Measurements from ENCODE around the gene TBC1D5. TPM values are rescaled to one million over a fixed set of nuclear protein-coding genes. Genes with fewer than 3 reads are reported as not detected.
A peak's percentile ranks its signal among the peaks of the same experiment; 100 is the strongest.
"Not testable (repeated sequence)": the region's sequence is repeated elsewhere in the genome, so short reads cannot be mapped to it uniquely, and the experiment has no call there.

The TBC1D5 gene
- total and polyA plus RNA-seq, 12 donors = 6.4 to 108 (median 70.7) TPM

DNA sequence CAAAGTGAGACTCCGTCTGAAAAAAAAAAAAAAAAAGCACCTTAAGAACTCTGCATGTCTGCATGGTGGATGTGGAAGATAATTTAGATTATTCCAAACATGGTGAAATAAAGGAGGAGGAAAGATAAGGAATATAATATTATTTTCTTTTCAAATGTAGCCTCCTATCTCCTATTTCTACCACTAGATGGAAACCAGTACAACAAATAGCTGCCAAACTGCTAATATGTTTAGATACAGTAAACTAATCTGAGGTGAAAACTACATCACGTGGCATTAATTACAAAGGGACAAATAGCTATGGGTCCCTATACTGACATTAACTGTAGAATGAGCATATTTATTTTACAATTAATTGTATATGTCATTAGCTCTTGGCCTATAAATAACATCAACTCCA lies 197.8 kb downstream of the TBC1D5 start:
- Histone ChIP-seq H3K9me3 (replicated peaks in 1 of 3) (no peaks in the 10 kb centered on the region), H3K27me3 (no peaks in the 10 kb centered on the region), H3K4me3 (no peak overlapping the region), H3K27ac (no peak overlapping the region), H3K36me3 (replicated peaks in 1 of 2) (no peaks in the 10 kb centered on the region), H3K4me1 (replicated peaks in 1 of 2) (no peaks in the 10 kb centered on the region)
- TF ChIP-seq POLR2A (IDR thresholded peaks at IDR 0.05) = no peak
- TF ChIP-seq, protein P1, sequence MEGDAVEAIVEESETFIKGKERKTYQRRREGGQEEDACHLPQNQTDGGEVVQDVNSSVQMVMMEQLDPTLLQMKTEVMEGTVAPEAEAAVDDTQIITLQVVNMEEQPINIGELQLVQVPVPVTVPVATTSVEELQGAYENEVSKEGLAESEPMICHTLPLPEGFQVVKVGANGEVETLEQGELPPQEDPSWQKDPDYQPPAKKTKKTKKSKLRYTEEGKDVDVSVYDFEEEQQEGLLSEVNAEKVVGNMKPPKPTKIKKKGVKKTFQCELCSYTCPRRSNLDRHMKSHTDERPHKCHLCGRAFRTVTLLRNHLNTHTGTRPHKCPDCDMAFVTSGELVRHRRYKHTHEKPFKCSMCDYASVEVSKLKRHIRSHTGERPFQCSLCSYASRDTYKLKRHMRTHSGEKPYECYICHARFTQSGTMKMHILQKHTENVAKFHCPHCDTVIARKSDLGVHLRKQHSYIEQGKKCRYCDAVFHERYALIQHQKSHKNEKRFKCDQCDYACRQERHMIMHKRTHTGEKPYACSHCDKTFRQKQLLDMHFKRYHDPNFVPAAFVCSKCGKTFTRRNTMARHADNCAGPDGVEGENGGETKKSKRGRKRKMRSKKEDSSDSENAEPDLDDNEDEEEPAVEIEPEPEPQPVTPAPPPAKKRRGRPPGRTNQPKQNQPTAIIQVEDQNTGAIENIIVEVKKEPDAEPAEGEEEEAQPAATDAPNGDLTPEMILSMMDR (IDR thresholded peaks at IDR 0.05) = peak in 4 of 6 experiments; percentile 6 to 34 (median 30)
- WGBS, 4 donors = 89 to 99% (median 92%) methylated on average over 2 of the region's 2 CpGs
- intact Hi-C loops (cut with DNase I) = no loop called here
- no peak for DNase-seq

- Histone ChIP-seq H3K27ac (no peak overlapping the region), H3K36me3 (replicated peaks in 1 of 2) (no peaks in the 10 kb centered on the region), H3K27me3 (no peaks in the 10 kb centered on the region), H3K9me3 (replicated peaks in 1 of 3) (no peaks in the 10 kb centered on the region), H3K4me3 (no peak overlapping the region), H3K4me1 (replicated peaks in 1 of 2) (no peaks in the 10 kb centered on the region)
- DNase-seq = no peak
- intact Hi-C loops (cut with DNase I) = no loop called here
- WGBS, 4 donors = 86 to 100% (median 96%) methylated on average over 1 of the region's 1 CpG
- TF ChIP-seq, protein P1 (IDR thresholded peaks at IDR 0.05) = no peak
- no peak for TF ChIP-seq POLR2A (IDR thresholded peaks at IDR 0.05)
These were observed 199.8 kb downstream of the TBC1D5 start for GRCh38 chr3:17542591-17542990.

- peaks cover 0 to 11% of the 10 kb centered on the region in 2 donors for H3K4me1 ChIP-seq (replicated peaks in 1 of 2)
- H3K4me3 ChIP-seq = no peak overlapping the region
- TF ChIP-seq POLR2A (IDR thresholded peaks at IDR 0.05) = no peak
- TF ChIP-seq, protein P1 (IDR thresholded peaks at IDR 0.05) = no peak
- no peak overlapping the region for H3K27ac ChIP-seq
- 93 to 97% (median 96%) methylated on average over 3 of the region's 3 CpGs for WGBS, 4 donors
- intact Hi-C loops (cut with DNase I) = no loop called here
- no peaks in the 10 kb centered on the region for H3K36me3 ChIP-seq (replicated peaks in 1 of 2)
- no peaks in the 10 kb centered on the region for H3K9me3 ChIP-seq (replicated peaks in 1 of 3)
- no peak for DNase-seq
- H3K27me3 ChIP-seq = no peaks in the 10 kb centered on the region
These were observed 203.0 kb downstream of the TBC1D5 start for GRCh38 chr3:17539436-17539835.

DNA sequence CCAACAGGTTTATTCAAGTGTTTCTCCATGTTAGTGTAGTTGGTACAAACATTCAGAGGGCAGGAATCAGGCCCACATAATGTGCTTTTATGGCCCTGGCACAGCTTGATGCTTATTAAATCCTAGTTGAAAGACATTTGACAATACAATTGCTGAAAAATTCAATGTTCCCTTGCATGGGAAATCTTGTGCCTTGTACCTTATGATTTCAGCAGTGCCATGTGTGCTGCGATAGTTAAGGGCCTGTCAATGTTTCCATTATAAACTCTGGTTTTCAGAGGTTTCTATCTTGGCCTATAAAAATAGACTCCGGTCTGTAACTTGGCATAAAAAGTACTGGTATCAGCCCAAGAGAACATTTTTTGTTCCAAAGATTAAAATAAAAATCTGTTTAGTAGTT lies 207.2 kb downstream of the TBC1D5 start:
- no peaks in the 10 kb centered on the region for H3K9me3 ChIP-seq (replicated peaks in 1 of 3)
- peak in 1 of 7 donors; percentile 14 for DNase-seq
- no peak overlapping the region for H3K4me3 ChIP-seq
- intact Hi-C loops (cut with DNase I) = no loop called here
- H3K36me3 ChIP-seq (replicated peaks in 1 of 2) = no peaks in the 10 kb centered on the region
- H3K27me3 ChIP-seq = no peaks in the 10 kb centered on the region
- no peak overlapping the region for H3K27ac ChIP-seq
- TF ChIP-seq POLR2A (IDR thresholded peaks at IDR 0.05) = no peak
- TF ChIP-seq, protein P1 (IDR thresholded peaks at IDR 0.05) = no peak
- WGBS, 4 donors = 30 to 63% (median 44%) methylated on average over 2 of the region's 2 CpGs
- peaks cover 0 to 11% of the 10 kb centered on the region in 2 donors for H3K4me1 ChIP-seq (replicated peaks in 1 of 2)

GRCh38 chr3:17532446-17532845 lies 210.0 kb downstream of the TBC1D5 start:
- WGBS, 4 donors = 93 to 100% (median 97%) methylated on average over 3 to 4 of the region's 4 CpGs
- H3K27me3 ChIP-seq; H3K4me3 ChIP-seq; DNase-seq; H3K9me3 ChIP-seq (replicated peaks in 1 of 3); H3K36me3 ChIP-seq (replicated peaks in 1 of 2); H3K27ac ChIP-seq; intact Hi-C loops (cut with DNase I): not testable (repeated sequence)
- peaks cover 0 to 11% of the 10 kb centered on the region in 2 donors for H3K4me1 ChIP-seq (replicated peaks in 1 of 2)
